ENCODE measurements around the gene TBX18. TPM values are rescaled to one million over a fixed set of nuclear protein-coding genes. Genes with fewer than 3 reads are reported as not detected.

TBX18 gene
- total and polyA plus RNA-seq, 9 of the 15 experiments (the other 6 are each of a cell fraction or from before 2014, with no cell fraction given): 4.0 to 36.1 (median 20.7) TPM

DNA sequence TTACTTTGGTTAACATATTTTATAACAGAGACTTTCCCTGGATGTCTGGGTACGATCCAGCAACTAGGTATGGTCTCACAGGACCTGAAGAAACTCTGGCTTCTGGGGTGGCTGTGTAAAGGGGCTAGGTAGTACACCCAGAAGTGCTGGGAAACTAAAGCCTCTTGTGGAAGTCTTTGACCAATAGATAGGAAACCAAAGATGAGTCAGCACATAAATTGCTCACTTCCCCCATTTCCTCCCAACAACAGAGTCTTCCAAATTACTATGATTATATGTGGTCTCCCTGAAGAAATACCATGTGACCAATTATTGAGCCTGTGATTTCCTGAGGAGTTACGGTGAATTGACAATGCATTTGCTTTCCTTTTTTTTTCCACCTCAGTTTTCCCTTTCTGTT, 26.8 kb upstream of the TBX18 start (continued):
- TF ChIP-seq, protein P1, sequence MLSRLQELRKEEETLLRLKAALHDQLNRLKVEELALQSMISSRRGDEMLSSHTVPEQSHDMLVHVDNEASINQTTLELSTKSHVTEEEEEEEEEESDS (CRISPR knock-in tag; IDR thresholded peaks at IDR 0.05): no peak
- TF ChIP-seq TAF15 (IDR thresholded peaks at IDR 0.05; ENCODE audit: low read depth, low read length): no peak
- TF ChIP-seq PYGO2 (tag; IDR thresholded peaks at IDR 0.05): no peak
- no peak for TF ChIP-seq ZNF780A (CRISPR knock-in tag; IDR thresholded peaks at IDR 0.05)
- TF ChIP-seq HDAC2 (IDR thresholded peaks at IDR 0.05): no peak
- TF ChIP-seq ZNF644 (tag; IDR thresholded peaks at IDR 0.05; ENCODE audit: low read depth): no peak
- TF ChIP-seq MAFG (tag; conservative IDR thresholded peaks at IDR 0.05): peak; percentile 98
- no peak for TF ChIP-seq YY1 (IDR thresholded peaks at IDR 0.05; ENCODE audit: borderline replicate concordance in 1 of 3, control insufficient read depth in 1 of 3, extremely low read depth in 1 of 3, insufficient read depth in 3 of 3, insufficient read length in 1 of 3, insufficient replicate concordance in 2 of 3, low read depth in 1 of 3, low read length in 2 of 3)
- no peak for TF ChIP-seq ZNF583 (CRISPR knock-in tag; IDR thresholded peaks at IDR 0.05)
- TF ChIP-seq ZNF436 (CRISPR knock-in tag; IDR thresholded peaks at IDR 0.05): no peak
- TF ChIP-seq ATF6 (CRISPR knock-in tag; IDR thresholded peaks at IDR 0.05): no peak
- TF ChIP-seq GATA2 (CRISPR knock-in tag; IDR thresholded peaks at IDR 0.05): no peak
- TF ChIP-seq SRSF1 (IDR thresholded peaks at IDR 0.05; ENCODE audit: low read depth, low read length): no peak
- TF ChIP-seq THRA (IDR thresholded peaks at IDR 0.05): no peak
- no peak for TF ChIP-seq CBFB (CRISPR knock-in tag; IDR thresholded peaks at IDR 0.05)
- no peak for TF ChIP-seq CCNT2 (IDR thresholded peaks at IDR 0.05; ENCODE audit: borderline replicate concordance, extremely low read depth, insufficient read length, low read depth, low read length)
- no peak; the same call in 1 of the 2 replicates for TF ChIP-seq TEAD4 (IDR thresholded peaks at IDR 0.05; ENCODE audit: low read length)
- no peak for TF ChIP-seq TEAD4 (CRISPR knock-in tag; IDR thresholded peaks at IDR 0.05; ENCODE audit: borderline replicate concordance)
- TF ChIP-seq ZNF274 (IDR thresholded peaks at IDR 0.05; ENCODE audit: borderline replicate concordance, low read depth, low read length): no peak
- no peak for TF ChIP-seq CREM (IDR thresholded peaks at IDR 0.05; ENCODE audit: low read depth)
- no peak for TF ChIP-seq ZNF57 (CRISPR knock-in tag; IDR thresholded peaks at IDR 0.05)
- TF ChIP-seq ZNF280B (CRISPR knock-in tag; IDR thresholded peaks at IDR 0.05): no peak
- TF ChIP-seq SAFB (IDR thresholded peaks at IDR 0.05; ENCODE audit: borderline replicate concordance, low read depth, low read length): no peak
- TF ChIP-seq BACH1 (tag; IDR thresholded peaks at IDR 0.05): peak; percentile 62
- no peak for TF ChIP-seq NEUROD1 (IDR thresholded peaks at IDR 0.05; ENCODE audit: borderline replicate concordance, low read depth, low read length, partially characterized antibody)
- no peak for TF ChIP-seq RBM17 (IDR thresholded peaks at IDR 0.05; ENCODE audit: borderline replicate concordance, low read depth, low read length)
